HepG2 (cell line): ENCODE data around the gene SEC24D. TPM values are rescaled to one million over a fixed set of nuclear protein-coding genes. Genes with fewer than 3 reads are reported as not detected.

Experiments
- CCDC6 ChIP-seq: sonication (generic); formaldehyde crosslinking; IDR thresholded peaks from 2 replicates; pipeline ENCODE4 v1.8.1; 2022; ENCODE audit warnings: mild to moderate bottlenecking, missing genetic modification reagents, moderate library complexity
- ESRRA ChIP-seq: sonication (generic); formaldehyde crosslinking; IDR thresholded peaks from 2 replicates; pipeline ENCODE4 v1.5.1; 2020; ENCODE audit warnings: mild to moderate bottlenecking, low read depth, missing genetic modification reagents
- IRF2 ChIP-seq: IDR thresholded peaks from 2 replicates; pipeline ENCODE4 v1.6.1; 2018; ENCODE audit warnings: missing genetic modification reagents, missing compliant biosample characterization
- POLR2G ChIP-seq: fragments of 200-400 bp; formaldehyde crosslinking; IDR thresholded peaks from 2 replicates; pipeline ENCODE4 v1.6.1; 2018; ENCODE audit warnings: mild to moderate bottlenecking, low read depth, low read length, moderate library complexity
- RFX1 ChIP-seq: fragments of 450-650 bp; IDR thresholded peaks from 2 replicates; pipeline ENCODE4 v1.6.1; 2017
- SP1 ChIP-seq, 2 experiments: fragments of 450-650 bp in 1 of 2; sonication (generic) in 1 of 2; formaldehyde crosslinking in 1 of 2; IDR thresholded peaks; 2 replicates each; pipeline versions ENCODE4 v1.4.0 to v1.6.1; 2016 to 2020; ENCODE audit warnings: missing genetic modification reagents in 1 of 2
- TCF7L2 ChIP-seq: IDR thresholded peaks from 2 replicates; pipeline ENCODE4 v1.6.1; 2011; ENCODE audit warnings: mild to moderate bottlenecking, low read depth, low read length, moderate library complexity
- TOE1 ChIP-seq: sonication (generic); formaldehyde crosslinking; IDR thresholded peaks from 2 replicates; pipeline ENCODE4 v1.4.0; 2020; ENCODE audit warnings: mild to moderate bottlenecking, missing genetic modification reagents
- ZBTB38 ChIP-seq: sonication (generic); formaldehyde crosslinking; IDR thresholded peaks from 2 replicates; pipeline ENCODE4 v1.5.1; 2020; ENCODE audit warnings: mild to moderate bottlenecking, missing genetic modification reagents
- ZC3H13 ChIP-seq: sonication (generic); formaldehyde crosslinking; IDR thresholded peaks from 2 replicates; pipeline ENCODE4 v1.8.1; 2023; ENCODE audit warnings: mild to moderate bottlenecking, missing genetic modification reagents, moderate library complexity
- ZNF496 ChIP-seq: sonication (generic); formaldehyde crosslinking; IDR thresholded peaks from 2 replicates; pipeline ENCODE4 v1.8.1; 2023; ENCODE audit warnings: mild to moderate bottlenecking, moderate library complexity, missing genetic modification reagents; ENCODE audit not compliant: insufficient replicate concordance
- ZNF598 ChIP-seq: sonication (generic); formaldehyde crosslinking; IDR thresholded peaks from 2 replicates; pipeline ENCODE4 v1.5.1; 2020; ENCODE audit warnings: mild to moderate bottlenecking, missing genetic modification reagents, borderline replicate concordance
- ZNF790 ChIP-seq: sonication (generic); formaldehyde crosslinking; IDR thresholded peaks from 2 replicates; pipeline ENCODE4 v1.8.0; 2022; ENCODE audit warnings: missing genetic modification reagents, mild to moderate bottlenecking, borderline replicate concordance
- polyA plus RNA-seq, 8 experiments: library from polyadenylated mRNA; depleted of rRNA in 3 of 8; stranded (reverse) in 7 of 8; unstranded in 1 of 8; fragments of >200 nt; fragmentation: Illumina TruSeq in 4 of 8; extraction: Trizol in 4 of 8; gene quantifications; 2 replicates each; pipeline versions ENCODE4 v1.2.1 to v1.2.3, GENCODE V29; 2011 to 2016; ENCODE audit warnings: low read depth in 4 of 8, missing spikeins in 1 of 8, mixed read lengths in 1 of 8; ENCODE audit not compliant: insufficient read depth in 1 of 8
- total RNA-seq, 5 experiments: library from RNA; depleted of rRNA; stranded (reverse); fragments of >200 nt; fragmentation: Illumina TruSeq; extraction: Trizol; gene quantifications; 2 replicates each; pipeline ENCODE4 v1.2.3, GENCODE V29; 2016; ENCODE audit warnings: low read depth in 1 of 5
- TF ChIP-seq, protein P1 (sequence below): sonication (generic); formaldehyde crosslinking; IDR thresholded peaks from 2 replicates; pipeline ENCODE4 v1.8.1; 2022; ENCODE audit warnings: mild to moderate bottlenecking, missing genetic modification reagents
- TF ChIP-seq, protein P2 (sequence below): sonication (generic); formaldehyde crosslinking; IDR thresholded peaks from 2 replicates; pipeline ENCODE4 v1.4.0; 2020; ENCODE audit warnings: mild to moderate bottlenecking, missing genetic modification reagents, borderline replicate concordance
- TF ChIP-seq, protein P3 (sequence below): IDR thresholded peaks from 2 replicates; pipeline ENCODE4 v1.6.1; 2018; ENCODE audit warnings: missing genetic modification reagents, mild to moderate bottlenecking, missing compliant biosample characterization
- TF ChIP-seq, protein P4 (sequence below): sonication (generic); formaldehyde crosslinking; IDR thresholded peaks from 2 replicates; pipeline ENCODE4 v1.4.0; 2020; ENCODE audit warnings: missing genetic modification reagents

Gene SEC24D
- total and polyA plus RNA-seq, 2 of the 13 experiments (the other 11 are each of a cell fraction or from before 2014, with no cell fraction given): 30.0 to 51.1 TPM

DNA sequence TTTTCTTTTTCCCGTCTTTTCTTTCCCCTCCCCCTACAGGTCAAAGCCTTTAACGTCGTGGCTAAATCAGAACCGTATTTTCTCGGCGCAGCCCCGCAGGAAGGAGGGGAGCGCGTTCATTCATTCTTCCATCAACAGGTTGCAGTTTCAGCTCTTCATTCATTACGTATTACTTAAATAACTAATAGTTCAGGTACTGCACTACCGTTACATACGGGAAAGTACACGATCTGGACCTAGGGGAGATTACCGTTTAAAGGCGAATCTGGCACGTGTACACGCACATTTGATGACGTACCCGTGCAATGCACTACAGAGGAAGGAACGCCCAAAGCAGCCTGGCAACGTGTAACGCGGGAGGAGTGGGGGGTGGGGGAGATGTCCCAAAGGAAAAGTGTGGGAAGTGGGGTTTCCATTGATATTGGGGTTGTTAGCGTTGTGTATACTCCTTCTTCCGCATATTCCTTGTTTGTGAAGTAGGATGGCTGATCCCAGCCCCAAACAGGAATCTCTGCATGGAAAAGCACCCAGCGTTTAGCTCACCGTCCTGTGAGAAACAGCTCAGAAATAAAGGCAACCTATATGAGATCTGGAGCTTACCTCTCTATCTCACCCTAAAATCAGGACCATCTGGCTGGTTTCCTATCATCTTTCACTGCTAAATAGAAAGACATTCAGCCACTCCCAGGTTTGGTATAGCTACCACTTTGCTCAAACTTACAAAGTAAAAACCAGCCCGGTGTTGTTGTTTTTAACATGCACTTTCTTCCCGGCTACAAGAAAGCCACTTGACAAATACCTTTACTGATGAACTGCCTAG is 585 bp upstream of the SEC24D start (continued):
- 0 out of 2 replicates have a peak, but pooled peaks have one; percentile 21 for TF ChIP-seq IRF2 (CRISPR knock-in tag)
- TF ChIP-seq ZBTB38 (CRISPR knock-in tag): 0 out of 2 replicates have a peak, but pooled peaks have one; percentile 21
- TF ChIP-seq, protein P1, sequence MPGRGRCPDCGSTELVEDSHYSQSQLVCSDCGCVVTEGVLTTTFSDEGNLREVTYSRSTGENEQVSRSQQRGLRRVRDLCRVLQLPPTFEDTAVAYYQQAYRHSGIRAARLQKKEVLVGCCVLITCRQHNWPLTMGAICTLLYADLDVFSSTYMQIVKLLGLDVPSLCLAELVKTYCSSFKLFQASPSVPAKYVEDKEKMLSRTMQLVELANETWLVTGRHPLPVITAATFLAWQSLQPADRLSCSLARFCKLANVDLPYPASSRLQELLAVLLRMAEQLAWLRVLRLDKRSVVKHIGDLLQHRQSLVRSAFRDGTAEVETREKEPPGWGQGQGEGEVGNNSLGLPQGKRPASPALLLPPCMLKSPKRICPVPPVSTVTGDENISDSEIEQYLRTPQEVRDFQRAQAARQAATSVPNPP (CRISPR knock-in tag): peak; percentile 77; the same call in 1 of the 2 replicates
- TF ChIP-seq, protein P2, sequence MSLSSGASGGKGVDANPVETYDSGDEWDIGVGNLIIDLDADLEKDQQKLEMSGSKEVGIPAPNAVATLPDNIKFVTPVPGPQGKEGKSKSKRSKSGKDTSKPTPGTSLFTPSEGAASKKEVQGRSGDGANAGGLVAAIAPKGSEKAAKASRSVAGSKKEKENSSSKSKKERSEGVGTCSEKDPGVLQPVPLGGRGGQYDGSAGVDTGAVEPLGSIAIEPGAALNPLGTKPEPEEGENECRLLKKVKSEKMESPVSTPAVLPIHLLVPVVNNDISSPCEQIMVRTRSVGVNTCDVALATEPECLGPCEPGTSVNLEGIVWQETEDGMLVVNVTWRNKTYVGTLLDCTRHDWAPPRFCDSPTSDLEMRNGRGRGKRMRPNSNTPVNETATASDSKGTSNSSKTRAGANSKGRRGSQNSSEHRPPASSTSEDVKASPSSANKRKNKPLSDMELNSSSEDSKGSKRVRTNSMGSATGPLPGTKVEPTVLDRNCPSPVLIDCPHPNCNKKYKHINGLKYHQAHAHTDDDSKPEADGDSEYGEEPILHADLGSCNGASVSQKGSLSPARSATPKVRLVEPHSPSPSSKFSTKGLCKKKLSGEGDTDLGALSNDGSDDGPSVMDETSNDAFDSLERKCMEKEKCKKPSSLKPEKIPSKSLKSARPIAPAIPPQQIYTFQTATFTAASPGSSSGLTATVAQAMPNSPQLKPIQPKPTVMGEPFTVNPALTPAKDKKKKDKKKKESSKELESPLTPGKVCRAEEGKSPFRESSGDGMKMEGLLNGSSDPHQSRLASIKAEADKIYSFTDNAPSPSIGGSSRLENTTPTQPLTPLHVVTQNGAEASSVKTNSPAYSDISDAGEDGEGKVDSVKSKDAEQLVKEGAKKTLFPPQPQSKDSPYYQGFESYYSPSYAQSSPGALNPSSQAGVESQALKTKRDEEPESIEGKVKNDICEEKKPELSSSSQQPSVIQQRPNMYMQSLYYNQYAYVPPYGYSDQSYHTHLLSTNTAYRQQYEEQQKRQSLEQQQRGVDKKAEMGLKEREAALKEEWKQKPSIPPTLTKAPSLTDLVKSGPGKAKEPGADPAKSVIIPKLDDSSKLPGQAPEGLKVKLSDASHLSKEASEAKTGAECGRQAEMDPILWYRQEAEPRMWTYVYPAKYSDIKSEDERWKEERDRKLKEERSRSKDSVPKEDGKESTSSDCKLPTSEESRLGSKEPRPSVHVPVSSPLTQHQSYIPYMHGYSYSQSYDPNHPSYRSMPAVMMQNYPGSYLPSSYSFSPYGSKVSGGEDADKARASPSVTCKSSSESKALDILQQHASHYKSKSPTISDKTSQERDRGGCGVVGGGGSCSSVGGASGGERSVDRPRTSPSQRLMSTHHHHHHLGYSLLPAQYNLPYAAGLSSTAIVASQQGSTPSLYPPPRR (CRISPR knock-in tag): no peak
- TF ChIP-seq, protein P3, sequence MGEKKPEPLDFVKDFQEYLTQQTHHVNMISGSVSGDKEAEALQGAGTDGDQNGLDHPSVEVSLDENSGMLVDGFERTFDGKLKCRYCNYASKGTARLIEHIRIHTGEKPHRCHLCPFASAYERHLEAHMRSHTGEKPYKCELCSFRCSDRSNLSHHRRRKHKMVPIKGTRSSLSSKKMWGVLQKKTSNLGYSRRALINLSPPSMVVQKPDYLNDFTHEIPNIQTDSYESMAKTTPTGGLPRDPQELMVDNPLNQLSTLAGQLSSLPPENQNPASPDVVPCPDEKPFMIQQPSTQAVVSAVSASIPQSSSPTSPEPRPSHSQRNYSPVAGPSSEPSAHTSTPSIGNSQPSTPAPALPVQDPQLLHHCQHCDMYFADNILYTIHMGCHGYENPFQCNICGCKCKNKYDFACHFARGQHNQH (CRISPR knock-in tag): peak; percentile 31; the same call in 1 of the 2 replicates
- TF ChIP-seq, protein P4, sequence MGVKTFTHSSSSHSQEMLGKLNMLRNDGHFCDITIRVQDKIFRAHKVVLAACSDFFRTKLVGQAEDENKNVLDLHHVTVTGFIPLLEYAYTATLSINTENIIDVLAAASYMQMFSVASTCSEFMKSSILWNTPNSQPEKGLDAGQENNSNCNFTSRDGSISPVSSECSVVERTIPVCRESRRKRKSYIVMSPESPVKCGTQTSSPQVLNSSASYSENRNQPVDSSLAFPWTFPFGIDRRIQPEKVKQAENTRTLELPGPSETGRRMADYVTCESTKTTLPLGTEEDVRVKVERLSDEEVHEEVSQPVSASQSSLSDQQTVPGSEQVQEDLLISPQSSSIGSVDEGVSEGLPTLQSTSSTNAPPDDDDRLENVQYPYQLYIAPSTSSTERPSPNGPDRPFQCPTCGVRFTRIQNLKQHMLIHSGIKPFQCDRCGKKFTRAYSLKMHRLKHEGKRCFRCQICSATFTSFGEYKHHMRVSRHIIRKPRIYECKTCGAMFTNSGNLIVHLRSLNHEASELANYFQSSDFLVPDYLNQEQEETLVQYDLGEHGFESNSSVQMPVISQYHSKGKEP (CRISPR knock-in tag): no peak
- TF ChIP-seq TOE1: no peak
- TF ChIP-seq SP1 (IDR thresholded peaks at IDR 0.05): no peak
- TF ChIP-seq SP1 (CRISPR knock-in tag; IDR thresholded peaks at IDR 0.05): peak; percentile 11; the same call in 1 of the 2 replicates
- no peak for TF ChIP-seq TCF7L2
- no peak for TF ChIP-seq ZNF496 (CRISPR knock-in tag)
- no peak for TF ChIP-seq RFX1
- no peak for TF ChIP-seq ESRRA (CRISPR knock-in tag)
- 0 out of 2 replicates have a peak, but pooled peaks have one; percentile 63 for TF ChIP-seq ZC3H13 (CRISPR knock-in tag)
- TF ChIP-seq ZNF790 (CRISPR knock-in tag): no peak
- TF ChIP-seq ZNF598 (CRISPR knock-in tag): no peak
- TF ChIP-seq CCDC6 (CRISPR knock-in tag): 0 out of 2 replicates have a peak, but pooled peaks have one; percentile 51
- TF ChIP-seq POLR2G: peak; percentile 65
